ENCODE results near the gene LCLAT1.
"Not testable (repeated sequence)": the region's sequence is repeated elsewhere in the genome, so short reads cannot be mapped to it uniquely, and the experiment has no call there.

LCLAT1 gene

DNA sequence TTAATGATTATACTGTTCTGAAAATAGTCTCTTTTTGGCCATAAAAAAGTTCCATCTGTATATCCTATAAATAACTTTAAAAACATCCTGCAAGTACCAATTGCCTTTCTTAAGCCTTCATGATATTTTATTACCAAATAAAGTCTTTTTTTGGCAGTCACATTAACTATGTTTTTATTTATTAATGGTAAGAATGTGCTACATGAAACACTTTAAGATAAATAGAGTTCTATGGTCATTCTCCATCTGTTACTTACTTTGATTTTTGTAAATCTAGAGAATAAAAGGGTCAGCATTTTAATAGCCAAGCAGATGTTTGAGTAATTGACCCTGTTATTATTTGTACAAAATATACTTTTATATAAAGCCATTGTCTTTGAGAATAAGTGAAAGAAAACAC, 52.6 kb downstream of the LCLAT1 start:
- DNase-seq (ENCODE audit: low read depth), result no peak
- H3K4me3 ChIP-seq (ENCODE audit: low read length), result no peak overlapping the region
- TF ChIP-seq, protein P1, sequence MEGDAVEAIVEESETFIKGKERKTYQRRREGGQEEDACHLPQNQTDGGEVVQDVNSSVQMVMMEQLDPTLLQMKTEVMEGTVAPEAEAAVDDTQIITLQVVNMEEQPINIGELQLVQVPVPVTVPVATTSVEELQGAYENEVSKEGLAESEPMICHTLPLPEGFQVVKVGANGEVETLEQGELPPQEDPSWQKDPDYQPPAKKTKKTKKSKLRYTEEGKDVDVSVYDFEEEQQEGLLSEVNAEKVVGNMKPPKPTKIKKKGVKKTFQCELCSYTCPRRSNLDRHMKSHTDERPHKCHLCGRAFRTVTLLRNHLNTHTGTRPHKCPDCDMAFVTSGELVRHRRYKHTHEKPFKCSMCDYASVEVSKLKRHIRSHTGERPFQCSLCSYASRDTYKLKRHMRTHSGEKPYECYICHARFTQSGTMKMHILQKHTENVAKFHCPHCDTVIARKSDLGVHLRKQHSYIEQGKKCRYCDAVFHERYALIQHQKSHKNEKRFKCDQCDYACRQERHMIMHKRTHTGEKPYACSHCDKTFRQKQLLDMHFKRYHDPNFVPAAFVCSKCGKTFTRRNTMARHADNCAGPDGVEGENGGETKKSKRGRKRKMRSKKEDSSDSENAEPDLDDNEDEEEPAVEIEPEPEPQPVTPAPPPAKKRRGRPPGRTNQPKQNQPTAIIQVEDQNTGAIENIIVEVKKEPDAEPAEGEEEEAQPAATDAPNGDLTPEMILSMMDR (conservative IDR thresholded peaks at IDR 0.05; ENCODE audit: low read depth, low read length), result no peak

DNA sequence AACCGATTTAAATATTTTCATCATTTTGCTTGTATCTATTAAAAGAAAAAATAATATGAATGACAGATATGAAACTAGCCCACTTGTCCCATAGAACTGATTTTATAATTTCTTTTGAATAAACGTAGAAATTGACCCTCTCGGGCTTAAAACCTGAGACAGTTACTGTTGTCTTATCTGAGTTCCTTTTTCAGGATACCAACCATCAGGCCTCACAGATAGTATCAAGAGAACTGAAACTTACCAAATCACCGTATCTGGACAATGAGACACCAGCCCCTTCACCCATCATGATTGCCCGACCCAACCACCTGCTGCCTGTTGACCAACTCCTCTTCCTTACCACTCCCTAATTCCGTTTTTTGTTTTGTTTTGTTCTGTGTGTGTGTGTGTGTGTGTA, 53.7 kb downstream of the LCLAT1 start:
- TF ChIP-seq, protein P1 (conservative IDR thresholded peaks at IDR 0.05; ENCODE audit: low read depth, low read length), result no peak
- no peak for DNase-seq (ENCODE audit: low read depth)

DNA sequence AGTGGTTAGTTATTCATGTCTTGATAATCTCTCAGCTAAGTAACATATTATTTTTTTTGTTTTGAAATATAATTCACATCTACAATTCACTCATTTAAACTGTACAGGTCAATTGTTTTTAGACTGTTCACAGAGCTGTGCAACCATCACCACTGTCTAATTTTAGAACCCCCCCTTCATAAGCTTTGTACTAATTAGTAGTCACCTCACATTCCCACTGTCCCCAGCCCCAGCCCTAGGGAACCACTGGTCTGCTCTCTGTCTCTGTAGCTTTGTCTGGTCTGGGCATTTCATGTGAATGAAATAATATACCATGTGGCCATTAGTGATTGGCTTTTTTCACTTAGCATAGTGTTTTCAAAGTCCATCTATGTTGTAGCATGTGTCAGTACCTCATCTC, 55.3 kb downstream of the LCLAT1 start:
- no peak overlapping the region for H3K4me3 ChIP-seq (ENCODE audit: low read length)
- DNase-seq (ENCODE audit: low read depth), result no peak
- TF ChIP-seq, protein P1 (conservative IDR thresholded peaks at IDR 0.05; ENCODE audit: low read depth, low read length), result no peak

More for the DNA sequence above, 53.7 kb downstream of the LCLAT1 start:
- no peak overlapping the region for H3K4me3 ChIP-seq (ENCODE audit: low read length)

DNA sequence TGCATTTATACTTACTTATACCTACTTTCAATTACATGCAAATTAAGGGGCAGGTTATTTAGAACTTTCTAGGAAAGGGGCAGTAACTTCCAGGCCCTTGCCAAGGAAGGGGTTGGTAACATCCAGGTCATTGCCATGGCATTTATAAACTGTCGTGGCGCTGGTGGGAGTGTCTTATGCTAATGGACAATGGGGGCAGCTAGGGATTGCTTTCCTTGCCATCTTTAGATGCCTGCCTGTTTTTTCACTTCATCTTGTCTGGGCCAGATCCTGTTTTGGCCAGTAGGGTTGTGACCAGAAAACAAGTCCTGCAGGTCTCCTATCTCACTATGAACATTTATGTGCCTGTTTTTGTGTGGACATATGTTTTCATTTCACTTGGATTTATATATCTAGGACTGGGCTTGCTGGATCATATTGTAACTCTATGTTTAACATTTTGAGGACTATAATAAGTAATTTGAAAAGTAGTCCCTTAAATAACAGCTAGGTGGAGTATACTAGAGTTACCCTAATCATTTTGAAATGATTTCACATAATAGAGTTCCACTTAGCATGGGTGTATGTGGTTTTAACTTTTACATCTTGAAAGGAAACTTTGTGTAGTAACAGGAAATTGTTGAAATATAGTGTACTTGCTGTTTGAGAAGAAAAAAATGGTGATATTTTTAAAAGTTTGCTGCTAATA, 56.1 kb downstream of the LCLAT1 start:
- no peak for DNase-seq (ENCODE audit: low read depth)
- TF ChIP-seq, protein P1 (conservative IDR thresholded peaks at IDR 0.05; ENCODE audit: low read depth, low read length), result no peak
- H3K4me3 ChIP-seq (ENCODE audit: low read length), result no peak overlapping the region

DNA sequence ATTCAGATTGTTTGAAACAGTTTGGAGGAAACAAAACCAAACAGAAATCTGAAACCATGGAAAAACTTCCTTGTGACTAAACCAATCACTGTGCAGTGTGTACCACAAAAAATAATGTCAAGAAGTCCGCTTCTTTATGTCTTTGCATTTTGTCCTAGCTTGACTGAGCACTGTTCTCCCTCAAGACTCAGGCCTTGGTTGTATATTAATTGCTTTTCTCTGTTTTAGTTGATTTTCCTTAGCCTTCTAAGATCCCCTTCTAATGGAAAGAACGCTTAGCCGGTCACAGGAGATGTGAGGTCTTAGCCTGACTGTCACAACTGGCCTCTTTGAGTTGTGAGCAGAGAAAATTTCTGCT, 56.6 kb downstream of the LCLAT1 start:
- TF ChIP-seq, protein P1 (conservative IDR thresholded peaks at IDR 0.05; ENCODE audit: low read depth, low read length), result no peak
- DNase-seq (ENCODE audit: low read depth), result no peak
- H3K4me3 ChIP-seq (ENCODE audit: low read length), result no peak overlapping the region

DNA sequence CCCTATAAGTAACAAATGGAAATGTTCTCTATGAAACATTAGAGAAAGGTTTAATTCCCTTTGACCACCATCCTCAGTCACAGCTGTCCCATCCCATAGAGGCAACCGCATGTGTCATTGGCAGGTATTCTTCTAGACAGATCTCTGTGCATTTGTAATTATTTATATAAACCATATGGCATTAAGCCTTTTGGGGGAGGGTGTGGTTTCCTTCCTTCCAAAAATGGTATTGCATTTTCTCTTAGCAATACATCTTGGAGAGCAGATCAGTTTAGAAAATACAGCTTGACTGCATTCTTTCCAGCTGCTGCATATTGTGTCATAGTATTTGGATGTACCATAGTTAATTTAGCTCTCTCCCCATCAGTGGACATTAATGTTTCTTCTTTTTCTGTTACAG, 57.7 kb downstream of the LCLAT1 start:
- no peak overlapping the region for H3K4me3 ChIP-seq (ENCODE audit: low read length)
- TF ChIP-seq, protein P1 (conservative IDR thresholded peaks at IDR 0.05; ENCODE audit: low read depth, low read length), result no peak

DNA sequence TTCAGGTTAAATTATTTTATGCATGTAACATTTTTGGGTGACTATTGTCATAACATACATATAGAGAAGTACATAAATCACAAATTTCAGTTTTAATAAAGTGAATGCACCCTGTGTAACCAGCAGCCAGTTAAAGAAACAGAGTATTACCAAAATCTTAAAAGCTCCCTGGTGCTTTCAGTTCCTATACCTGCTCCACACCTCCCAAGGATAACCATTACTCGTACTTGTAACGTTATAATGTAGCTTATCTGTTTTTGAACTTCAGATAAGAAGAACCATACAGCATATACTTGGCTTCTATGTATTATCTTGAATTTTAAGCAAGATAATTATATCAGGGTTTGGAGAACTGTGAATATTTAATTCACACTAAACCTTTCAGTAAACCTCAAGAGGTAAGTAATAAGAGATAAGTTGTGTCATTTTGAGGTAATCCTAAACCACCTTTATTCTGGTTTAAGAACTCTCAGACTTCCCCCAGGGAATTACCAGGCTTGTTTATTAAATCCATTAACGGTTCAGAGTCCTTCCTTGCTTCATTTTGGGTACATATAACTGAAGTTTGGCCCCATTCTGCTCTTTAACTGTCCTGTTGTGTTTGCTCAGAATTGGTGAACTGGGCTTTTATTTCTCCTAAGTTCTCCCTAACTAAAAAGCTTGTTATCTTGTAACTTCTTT, 58.6 kb downstream of the LCLAT1 start:
- no peak for DNase-seq (ENCODE audit: low read depth)
- TF ChIP-seq, protein P1 (conservative IDR thresholded peaks at IDR 0.05; ENCODE audit: low read depth, low read length), result no peak
- no peak overlapping the region for H3K4me3 ChIP-seq (ENCODE audit: low read length)

More for the DNA sequence above, 57.7 kb downstream of the LCLAT1 start:
- DNase-seq (ENCODE audit: low read depth), result no peak

DNA sequence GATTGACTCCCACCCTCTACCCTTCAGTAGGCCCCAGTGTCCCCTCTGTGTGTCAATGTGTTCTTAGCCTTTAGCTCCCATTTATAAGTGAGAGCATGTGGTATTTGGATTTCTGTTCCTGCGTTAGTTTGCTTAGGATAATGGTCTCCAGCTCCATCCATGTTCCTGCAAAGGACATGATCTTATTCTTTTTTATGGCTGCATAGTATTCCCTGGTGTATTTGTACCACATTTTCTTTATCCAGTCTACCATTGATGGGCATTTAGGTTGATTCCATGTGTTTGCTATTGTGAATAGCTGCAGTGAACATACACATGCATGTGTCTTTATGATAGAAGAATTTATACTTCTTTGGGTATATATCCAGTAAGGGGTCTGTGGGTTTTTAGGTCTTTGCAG, 60.4 kb downstream of the LCLAT1 start:
- not testable (repeated sequence) for DNase-seq (ENCODE audit: low read depth)

More for the DNA sequence above, 60.4 kb downstream of the LCLAT1 start:
- not testable (repeated sequence) for H3K4me3 ChIP-seq (ENCODE audit: low read length)

All from retinal pigment epithelial cell (primary cell).